Endothelial cell of umbilical vein (primary cell): ENCODE data around the gene NPHS1. TPM values are rescaled to one million over a fixed set of nuclear protein-coding genes. Genes with fewer than 3 reads are reported as not detected.

ENCODE experiments used
- BruUV-seq: library from RNA; stranded (reverse); fragments of 400-500 nt; replicated peaks from 2 replicates; lab custom pipeline; 2021; lab: Mats Ljungman, UMichigan
- CTCF ChIA-PET: fragments of 300-600, 350-600 bp; sonication (Branson Sonifier 250); formaldehyde crosslinking; loops from one replicate; lab custom pipeline; 2021; ENCODE audit warnings: antibody characterized with exemption, inconsistent platforms; lab: Charles Lee
- POLR2A ChIA-PET: fragments of 300-600, 350-600 bp; sonication (Branson Sonifier 250); formaldehyde crosslinking; loops from one replicate; lab custom pipeline; 2021; ENCODE audit warnings: antibody characterized with exemption, inconsistent platforms; lab: Charles Lee
- DNase-seq: peaks from one replicate; pipeline ENCODE4 v3.0.0-alpha.2; 2011; ENCODE audit warnings: low read depth, low spot score
- FAIRE-seq: peaks from 2 replicates; lab custom pipeline; 2011; peaks lifted over from hg19 to GRCh38; lab: Jason Lieb, UNC
- H2AFZ ChIP-seq: 2 replicates; pipeline ENCODE4 v1.6.0; 2012; ENCODE audit warnings: low read depth, low read length, control low read depth, inconsistent platforms
- H3K27ac ChIP-seq: 2 replicates; pipeline ENCODE4 v1.5.1; 2011; ENCODE audit warnings: low read depth, mild to moderate bottlenecking, control low read depth, low read length, moderate library complexity; ENCODE audit not compliant: insufficient read depth
- H3K27me3 ChIP-seq, 2 experiments: 2 replicates each; pipeline versions ENCODE4 v1.6.0 to v1.6.1; 2011; ENCODE audit warnings: low read length in 2 of 2, mixed read lengths in 1 of 2; ENCODE audit not compliant: control insufficient read depth in 2 of 2, insufficient read depth in 2 of 2
- H3K36me3 ChIP-seq, 2 experiments: 2 replicates in 1 of 2; 3 replicates in 1 of 2; pipeline ENCODE4 v1.5.1; 2011; ENCODE audit warnings: low read length in 2 of 2, mild to moderate bottlenecking in 1 of 2, moderate library complexity in 1 of 2; ENCODE audit not compliant: control insufficient read depth in 2 of 2, insufficient read depth in 2 of 2; ENCODE audit errors: extremely low read depth in 1 of 2
- H3K4me1 ChIP-seq: 3 replicates; pipeline ENCODE4 v1.5.1; 2011; ENCODE audit warnings: mild to moderate bottlenecking, low read length; ENCODE audit not compliant: control insufficient read depth, insufficient read depth; ENCODE audit errors: extremely low read depth
- H3K4me2 ChIP-seq: 2 replicates; pipeline ENCODE4 v1.6.1; 2011; ENCODE audit warnings: low read length, control low read depth, mixed read lengths; ENCODE audit not compliant: insufficient read depth
- H3K4me3 ChIP-seq, 3 experiments: fragments of 200-600 bp in 1 of 3; sonication (generic), shearing (Covaris generic) in 1 of 3; replicated peaks in 1 of 3; 2 replicates each; pipeline ENCODE4 v1.5.1; 2011 to 2016; ENCODE audit warnings: control low read depth in 3 of 3, low read length in 3 of 3, mild to moderate bottlenecking in 2 of 3, inconsistent platforms in 1 of 3, low read depth in 1 of 3, moderate library complexity in 1 of 3; ENCODE audit not compliant: insufficient read depth in 1 of 3
- H3K79me2 ChIP-seq: 2 replicates; pipeline ENCODE4 v1.6.0; 2012; ENCODE audit warnings: low read length, inconsistent platforms; ENCODE audit not compliant: control insufficient read depth, insufficient read depth
- H3K9ac ChIP-seq: replicated peaks from 2 replicates; pipeline ENCODE3; 2011; ENCODE audit warnings: low read length, control low read depth; ENCODE audit not compliant: insufficient read depth; ENCODE audit errors: extremely low read depth
- H3K9me1 ChIP-seq: replicated peaks from 3 replicates; pipeline ENCODE4 v1.6.0; 2011; ENCODE audit warnings: mild to moderate bottlenecking, low read length; ENCODE audit not compliant: control insufficient read depth, insufficient read depth; ENCODE audit errors: extremely low read depth
- H3K9me3 ChIP-seq: replicated peaks from 2 replicates; pipeline ENCODE4 v1.5.1; 2012; ENCODE audit warnings: low read length, inconsistent platforms; ENCODE audit not compliant: control insufficient read depth, insufficient read depth
- H4K20me1 ChIP-seq: replicated peaks from 2 replicates; pipeline ENCODE3; 2011; ENCODE audit warnings: mild to moderate bottlenecking, low read length; ENCODE audit not compliant: control insufficient read depth, insufficient read depth; ENCODE audit errors: extremely low read depth
- CTCF ChIP-seq, 2 donors: IDR thresholded peaks; 1 replicate in 1 of 2; 2 replicates in 1 of 2; pipeline ENCODE4 v1.5.1; 2011; ENCODE audit warnings: low read length in 2 of 2, mild to moderate bottlenecking in 2 of 2, moderate library complexity in 2 of 2, control low read depth in 1 of 2, inconsistent platforms in 1 of 2, low read depth in 1 of 2; ENCODE audit not compliant: insufficient read depth in 1 of 2; ENCODE audit errors: extremely low read depth in 1 of 2
- FOS ChIP-seq: IDR thresholded peaks from 2 replicates; pipeline ENCODE4 v1.6.1; 2011; ENCODE audit warnings: mild to moderate bottlenecking, low read length, moderate library complexity, borderline replicate concordance; ENCODE audit not compliant: insufficient read depth
- JUN ChIP-seq: IDR thresholded peaks from 2 replicates; pipeline ENCODE4 v1.6.1; 2011; ENCODE audit warnings: borderline replicate concordance, low read depth; ENCODE audit not compliant: insufficient read length, insufficient read depth
- MAX ChIP-seq: IDR thresholded peaks from 2 replicates; pipeline ENCODE4 v1.6.1; 2011; ENCODE audit not compliant: insufficient read depth, insufficient read length
- MYC ChIP-seq: IDR thresholded peaks from one replicate; pipeline ENCODE4 v1.6.1; 2011; ENCODE audit warnings: mild to moderate bottlenecking, low read depth, low read length
- POLR2A ChIP-seq: IDR thresholded peaks from 2 replicates; pipeline ENCODE4 v1.6.1; 2012; ENCODE audit warnings: low read depth, mild to moderate bottlenecking, control low read depth, low read length
- POLR2AphosphoS5 ChIP-seq: IDR thresholded peaks from 2 replicates; pipeline ENCODE4 v1.6.1; 2012; ENCODE audit warnings: low read depth, mild to moderate bottlenecking, control low read depth, low read length, moderate library complexity; ENCODE audit not compliant: insufficient read depth
- dilution Hi-C: fragments of 300-500 bp; cut with MboI; formaldehyde crosslinking; loops from one replicate; pipeline ENCODE4 v1.15.0; 2019; ENCODE audit warnings: low sequenced_read_pairs; ENCODE audit not compliant: extremely low pct_ligation_motif_present
- intact Hi-C: fragments of 100-400 bp; cut with micrococcal nuclease; formaldehyde crosslinking; loops from one replicate; pipeline ENCODE4 v1.10.0; 2022
- polyA plus RNA-seq, 4 experiments: library from polyadenylated mRNA; depleted of rRNA in 3 of 4; stranded (reverse) in 3 of 4; unstranded in 1 of 4; fragments of >200 nt; gene quantifications; 2 replicates each; pipeline versions ENCODE4 v1.2.1 to v1.2.3, GENCODE V29; 2011 to 2012; ENCODE audit warnings: missing spikeins in 1 of 4
- total RNA-seq: library from RNA; stranded (reverse); gene quantifications from 2 replicates; pipeline ENCODE4 v1.2.3, GENCODE V29; 2021

Gene NPHS1
- total and polyA plus RNA-seq, 2 donors (not counting 3 experiments of a cell fraction or from before 2014, with no cell fraction given): not detected

- intact Hi-C loops: no loop called here
- Histone ChIP-seq H3K36me3 (peaks cover 0 to 6% of the 10 kb centered on the region in 2 experiments), H4K20me1 (no peaks in the 10 kb centered on the region), H2AFZ (no peak overlapping the region), H3K9me3 (no peaks in the 10 kb centered on the region), H3K4me1 (peaks cover 4% of the 10 kb centered on the region), H3K27ac (no peak overlapping the region), H3K9me1 (no peaks in the 10 kb centered on the region), H3K4me3 (no peak overlapping the region), H3K9ac (no peak overlapping the region), H3K27me3 (no peaks in the 10 kb centered on the region), H3K79me2 (no peaks in the 10 kb centered on the region), H3K4me2 (no peak overlapping the region)
- POLR2A ChIA-PET: no interaction called here
- dilution Hi-C loops: no loop called here
- TF ChIP-seq JUN (no peak), MAX (no peak), POLR2AphosphoS5 (no peak), CTCF (IDR thresholded peaks at IDR 0.05; ENCODE audit: extremely low read depth in 1 of 2, insufficient read depth in 1 of 2, low read depth in 1 of 2, low read length in 2 of 2) (no peak), POLR2A (no peak), FOS (no peak)
- no TSS peak for BruUV-seq
- CTCF ChIA-PET: no interaction called here
- FAIRE-seq (no peak), DNase-seq (no peak)
Measured at GRCh38 chr19:35780717-35781116, 71.6 kb downstream of the NPHS1 start.

- no peak overlapping the region for H3K4me3 ChIP-seq
- no peaks in the 10 kb centered on the region for H3K9me3 ChIP-seq
- no peaks in the 10 kb centered on the region for H3K9me1 ChIP-seq
- CTCF ChIA-PET: no interaction called here
- H3K4me1 ChIP-seq: peaks cover 4% of the 10 kb centered on the region
- FAIRE-seq (no peak), DNase-seq (no peak)
- peaks cover 0 to 5% of the 10 kb centered on the region in 2 experiments for H3K36me3 ChIP-seq
- no peak overlapping the region for H3K4me2 ChIP-seq
- H4K20me1 ChIP-seq: no peaks in the 10 kb centered on the region
- intact Hi-C loops: no loop called here
- H3K27ac ChIP-seq: no peak overlapping the region
- H3K27me3 ChIP-seq: no peaks in the 10 kb centered on the region
- no peak overlapping the region for H2AFZ ChIP-seq
- POLR2A ChIA-PET: no interaction called here
- TF ChIP-seq MYC (no peak), FOS (no peak), MAX (no peak)
- dilution Hi-C loops: no loop called here
- BruUV-seq: no TSS peak
- no peak overlapping the region for H3K9ac ChIP-seq
- no peaks in the 10 kb centered on the region for H3K79me2 ChIP-seq
Measured at GRCh38 chr19:35780058-35780457, 72.2 kb downstream of the NPHS1 start.
